NCI-H2107 treated with DMSO at 0.1 percent for 48 hours (cell line): ENCODE measurements around the gene VPS11.
A peak's percentile ranks its signal among the peaks of the same experiment; 100 is the strongest.
"Not testable (repeated sequence)": the region's sequence is repeated elsewhere in the genome, so short reads cannot be mapped to it uniquely, and the experiment has no call there.

Experiments
- DNase-seq: peaks from one replicate; lab custom pipeline; 2025; ENCODE audit not compliant: unreplicated experiment; lab: John Stamatoyannopoulos, UW

VPS11 gene

DNA sequence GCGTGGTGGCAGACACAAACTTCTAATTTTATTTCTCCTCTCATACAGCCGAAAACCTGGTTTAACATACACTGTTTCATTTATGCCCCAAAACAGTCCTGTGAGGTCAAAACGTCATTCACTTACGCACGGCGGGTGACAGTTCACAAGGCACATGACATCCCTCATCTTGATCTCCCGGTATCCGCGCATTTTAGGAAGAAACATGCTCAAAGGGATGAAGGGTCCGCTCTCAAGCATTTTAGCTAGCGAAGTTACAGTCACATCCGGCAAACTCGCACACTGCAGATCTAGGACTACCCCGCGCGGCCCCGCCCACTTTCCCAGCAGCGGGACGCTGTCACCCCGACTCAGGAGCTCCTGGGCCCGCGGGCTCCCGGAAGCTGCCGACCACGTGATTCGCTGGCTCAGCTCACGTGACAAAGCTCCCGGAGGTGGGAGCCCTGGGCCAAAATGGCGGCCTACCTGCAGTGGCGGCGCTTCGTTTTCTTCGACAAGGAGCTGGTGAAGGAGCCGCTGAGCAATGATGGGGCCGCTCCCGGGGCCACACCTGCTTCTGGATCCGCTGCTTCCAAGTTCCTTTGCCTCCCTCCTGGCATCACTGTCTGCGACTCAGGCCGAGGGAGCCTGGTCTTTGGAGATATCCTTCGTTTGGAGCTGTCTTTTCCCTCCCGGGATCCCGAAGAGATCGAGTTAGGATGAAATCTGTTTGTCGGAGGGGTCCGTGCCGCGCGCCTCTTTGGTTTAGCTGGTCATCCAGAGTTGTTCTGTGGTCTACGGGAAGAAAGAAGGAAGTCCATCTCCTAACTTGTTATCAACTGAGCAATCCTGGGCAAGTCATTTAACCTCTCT is at the start of gene VPS11:
VPS11 (plus strand) TSS at position 448 of the 852 bp plus-strand sequence; CDS start at position 454, 6 bp downstream.
- peak; percentile 78 for DNase-seq

- DNase-seq, result peak; percentile 96
These were observed 49.3 kb upstream of the VPS11 start, which contains the start of the genes RPS25 and TRAPPC4 for GRCh38 chr11:119018074-119018938. Gene RPS25 (minus strand): TSS chr11:119018343. CDS start chr11:119018284, 59 bp downstream. Gene TRAPPC4 (plus strand): TSS chr11:119018766. CDS start chr11:119018796, 30 bp downstream.

- DNase-seq, result no peak
These were observed 47.6 kb upstream of the VPS11 start for GRCh38 chr11:119019996-119020395.

- no peak for DNase-seq
These were observed 46.0 kb upstream of the VPS11 start for GRCh38 chr11:119021631-119022030.

GRCh38 chr11:119023741-119024140 is 43.9 kb upstream of the VPS11 start:
- DNase-seq, result no peak

GRCh38 chr11:119024430-119025098 is 43.1 kb upstream of the VPS11 start:
- DNase-seq, result no peak

DNA sequence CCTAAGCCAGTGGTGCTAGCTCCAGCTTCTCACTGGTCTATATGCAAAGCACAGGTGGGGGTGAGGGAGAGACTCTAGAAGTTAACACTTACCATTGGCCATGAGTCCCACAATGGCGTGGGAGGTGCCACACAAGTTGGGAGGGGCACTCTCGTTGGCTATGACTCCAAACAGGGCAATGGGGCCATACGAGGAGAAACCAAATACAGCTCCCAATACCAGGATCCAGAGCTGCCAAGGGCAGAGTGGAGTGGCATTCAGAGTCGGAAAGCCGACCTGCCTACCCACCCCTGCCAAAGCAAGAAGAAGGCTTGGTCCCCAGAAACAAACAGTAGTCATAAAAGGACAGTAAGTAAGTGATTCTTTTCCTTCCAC is 42.5 kb upstream of the VPS11 start:
- DNase-seq, result no peak

DNA sequence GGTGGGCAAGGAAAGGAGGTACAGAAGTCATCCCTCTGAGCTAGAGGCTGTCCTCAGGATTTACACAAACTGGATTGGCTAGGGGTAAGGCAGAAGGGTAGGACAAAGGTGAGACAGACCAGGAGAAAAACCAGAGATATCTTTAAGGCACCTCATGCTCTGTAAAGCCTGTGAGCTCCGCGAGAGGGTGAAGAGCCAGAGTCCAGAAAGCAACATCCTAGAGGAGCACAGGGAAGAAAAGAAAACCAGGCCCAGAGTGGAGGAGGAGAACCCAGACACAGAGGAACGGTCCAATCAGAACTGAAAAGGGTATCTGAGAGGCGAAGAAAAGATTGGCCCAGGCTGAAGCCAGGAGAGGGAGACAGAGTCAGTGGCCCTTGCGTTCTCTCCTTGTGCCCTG is 42.1 kb upstream of the VPS11 start:
- DNase-seq, result no peak

DNA sequence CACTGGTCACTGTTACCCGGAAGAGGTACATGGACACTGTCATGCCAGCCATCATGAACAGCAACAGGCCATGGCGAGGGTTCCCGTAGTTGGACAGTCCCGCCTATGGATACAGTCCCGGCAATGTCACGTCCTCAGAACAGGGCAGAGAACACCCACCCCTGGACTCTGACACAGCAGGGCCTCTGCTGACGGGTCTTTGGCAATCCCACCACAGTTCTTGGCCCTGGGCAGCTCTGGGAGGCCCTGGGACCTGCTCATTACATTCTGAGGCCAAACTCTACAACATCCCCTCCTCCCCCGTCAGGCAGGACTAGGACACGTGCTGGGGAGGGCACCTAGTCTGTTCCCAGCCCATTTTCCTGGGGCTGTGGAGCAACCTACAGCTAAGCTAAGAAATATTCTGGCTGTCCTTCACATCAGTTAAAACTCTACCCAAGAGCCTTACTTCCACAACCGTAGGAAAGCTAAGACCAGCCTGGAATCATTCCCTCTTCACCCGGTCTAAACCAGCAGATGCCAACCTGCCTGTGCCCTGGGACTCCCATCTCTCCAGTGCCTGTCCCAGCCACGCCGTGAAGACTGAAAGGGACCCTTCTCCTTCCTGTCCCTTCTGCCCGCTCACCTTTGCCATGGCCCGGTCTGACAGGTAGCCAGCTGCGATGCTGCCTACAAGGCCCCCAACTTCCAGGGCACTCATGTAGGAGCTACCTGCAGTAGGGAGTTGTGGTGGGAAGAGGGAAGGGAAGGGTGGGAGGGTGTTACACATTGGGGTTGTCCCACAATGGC is 41.4 kb upstream of the VPS11 start:
- DNase-seq, result no peak

GRCh38 chr11:119026970-119027369 is 40.6 kb upstream of the VPS11 start:
- no peak for DNase-seq

GRCh38 chr11:119027561-119028345 is 39.9 kb upstream of the VPS11 start:
- no peak for DNase-seq

DNA sequence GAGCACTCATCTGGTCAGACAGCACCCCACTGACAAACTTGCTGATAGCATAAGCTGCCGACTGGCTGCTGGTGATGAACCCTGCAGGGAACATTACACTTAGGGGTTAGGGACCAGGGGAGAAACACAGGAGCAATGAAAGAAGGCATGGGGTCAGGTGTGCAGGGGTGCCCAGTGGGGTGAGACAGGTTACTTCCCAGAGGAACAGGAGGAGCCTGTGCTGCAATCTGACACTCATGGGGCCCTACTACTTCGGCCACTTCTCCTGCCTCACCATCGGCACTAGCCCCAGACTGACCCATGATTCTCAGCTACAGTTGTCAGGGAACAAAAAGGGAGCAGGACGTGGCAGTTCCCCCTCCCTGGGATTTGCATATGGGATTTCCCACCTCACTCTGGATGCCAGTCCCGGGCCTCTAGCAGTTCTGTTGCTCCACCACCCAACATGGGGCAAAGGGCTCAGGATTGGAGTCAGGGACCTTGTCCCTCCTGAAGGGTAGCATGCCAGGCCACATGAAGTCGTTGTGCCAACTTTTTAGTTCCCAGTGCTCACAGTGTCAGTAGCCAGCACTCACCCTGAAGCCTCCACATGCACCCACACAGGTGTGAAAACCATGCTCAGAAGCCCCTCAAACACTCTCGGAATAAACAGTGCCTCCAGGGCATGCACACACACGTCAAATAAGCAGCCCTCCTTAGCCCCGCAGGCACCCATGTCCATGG is 39.1 kb upstream of the VPS11 start:
- no peak for DNase-seq

DNA sequence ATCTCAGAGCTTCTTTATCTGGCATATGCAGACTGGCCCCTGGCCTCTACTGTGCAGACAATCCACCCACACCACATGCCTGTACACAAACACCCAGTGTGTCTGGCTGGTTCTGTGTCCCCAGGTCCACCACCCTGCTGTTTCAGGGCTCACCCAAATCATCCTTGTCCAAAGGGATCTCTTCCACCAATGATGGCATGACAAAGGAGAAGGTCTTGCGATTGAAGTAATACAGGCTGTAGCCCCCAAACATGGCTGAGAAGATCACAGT is 38.6 kb upstream of the VPS11 start:
- DNase-seq, result no peak

- no peak for DNase-seq
These were observed 38.1 kb upstream of the VPS11 start for GRCh38 chr11:119029340-119030028.

- DNase-seq, result no peak
These were observed 37.6 kb upstream of the VPS11 start for GRCh38 chr11:119030029-119030328.

DNA sequence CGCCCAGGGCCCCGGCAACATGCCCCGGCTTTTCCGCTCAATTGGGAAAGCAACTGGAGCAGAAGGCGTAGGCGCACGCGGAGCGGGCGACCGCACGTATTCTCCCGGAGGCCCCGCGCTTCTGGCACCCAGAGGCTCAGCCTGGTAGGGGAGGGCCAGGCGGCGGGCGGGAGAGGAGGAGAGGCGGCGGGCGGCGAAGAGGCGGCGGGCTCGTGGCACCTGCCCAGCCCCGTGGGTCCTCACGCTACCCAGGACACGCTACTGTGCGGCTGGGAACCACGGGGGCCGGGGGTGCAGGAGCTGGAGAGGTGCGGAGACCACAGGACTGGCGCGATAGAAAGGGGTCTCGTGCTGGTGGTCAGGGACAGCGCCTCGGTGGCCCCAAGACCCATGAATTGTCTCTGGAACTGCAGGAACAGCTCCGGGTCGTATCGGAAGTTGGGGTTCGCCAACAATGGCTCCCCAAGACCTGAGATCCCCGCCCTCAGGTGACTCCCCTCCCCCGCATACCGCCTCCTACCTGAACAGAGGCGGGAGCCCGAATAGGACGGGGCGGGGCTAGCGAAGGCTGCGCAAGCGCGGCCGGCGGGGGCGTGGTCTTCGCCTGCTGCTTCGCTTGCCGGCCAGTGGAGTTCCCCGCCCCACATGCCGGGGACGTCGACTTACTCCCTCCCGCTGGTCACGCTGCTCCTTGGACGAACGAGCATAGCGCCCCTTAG is 37.1 kb upstream of the VPS11 start, which contains the start of gene SLC37A4:
SLC37A4 (minus strand) TSS at position 549 of the 719 bp plus-strand sequence.
- DNase-seq, result peak; percentile 87

- no peak for DNase-seq
These were observed 35.7 kb upstream of the VPS11 start for GRCh38 chr11:119031912-119032280.

- DNase-seq, result not testable (repeated sequence)
These were observed 34.2 kb upstream of the VPS11 start for GRCh38 chr11:119033421-119033820.
